CD4-positive, alpha-beta T cell treated with Interleukin-6 at 100 ng/mL for 8 hours (primary cell): ENCODE measurements around the gene PXK.

Experiments
- DNase-seq: peaks from one replicate; pipeline ENCODE4 v3.0.0-alpha.2; 2020; ENCODE audit warnings: mixed read lengths, low spot score

The PXK gene

GRCh38 chr3:58383904-58384303 lies 51.2 kb downstream of the PXK start:
- no peak for DNase-seq

GRCh38 chr3:58384381-58385090 lies 51.8 kb downstream of the PXK start:
- DNase-seq: no peak

- DNase-seq: no peak
Measured at GRCh38 chr3:58386626-58387365, 54.1 kb downstream of the PXK start.

GRCh38 chr3:58387650-58388546 lies 55.2 kb downstream of the PXK start:
- DNase-seq: no peak

- DNase-seq: no peak
Measured at GRCh38 chr3:58388550-58389091, 55.9 kb downstream of the PXK start.

- no peak for DNase-seq
Measured at GRCh38 chr3:58391156-58391865, 58.6 kb downstream of the PXK start.

- no peak for DNase-seq
Measured at GRCh38 chr3:58392181-58392580, 59.5 kb downstream of the PXK start.

- no peak for DNase-seq
Measured at GRCh38 chr3:58394339-58394738, 61.6 kb downstream of the PXK start.

GRCh38 chr3:58398669-58399333 lies 66.1 kb downstream of the PXK start:
- no peak for DNase-seq

GRCh38 chr3:58403513-58404109 lies 70.9 kb downstream of the PXK start:
- DNase-seq: no peak

- no peak for DNase-seq
Measured at GRCh38 chr3:58404396-58404795, 71.7 kb downstream of the PXK start.

GRCh38 chr3:58408906-58409305 lies 76.2 kb downstream of the PXK start:
- no peak for DNase-seq

- no peak for DNase-seq
Measured at GRCh38 chr3:58409663-58410062, 77.0 kb downstream of the PXK start.

GRCh38 chr3:58411036-58411435 lies 78.3 kb downstream of the PXK start:
- no peak for DNase-seq

GRCh38 chr3:58411851-58412830 lies 79.4 kb downstream of the PXK start:
- DNase-seq: no peak

GRCh38 chr3:58414538-58415197 lies 82.0 kb downstream of the PXK start:
- peak; percentile 44 for DNase-seq

- no peak for DNase-seq
Measured at GRCh38 chr3:58416191-58416590, 83.5 kb downstream of the PXK start.

GRCh38 chr3:58417075-58417474 lies 84.4 kb downstream of the PXK start:
- DNase-seq: no peak

- DNase-seq: no peak
Measured at GRCh38 chr3:58418227-58418626, 85.5 kb downstream of the PXK start.
